ENCODE data around the gene HDGF.

Gene HDGF

DNA sequence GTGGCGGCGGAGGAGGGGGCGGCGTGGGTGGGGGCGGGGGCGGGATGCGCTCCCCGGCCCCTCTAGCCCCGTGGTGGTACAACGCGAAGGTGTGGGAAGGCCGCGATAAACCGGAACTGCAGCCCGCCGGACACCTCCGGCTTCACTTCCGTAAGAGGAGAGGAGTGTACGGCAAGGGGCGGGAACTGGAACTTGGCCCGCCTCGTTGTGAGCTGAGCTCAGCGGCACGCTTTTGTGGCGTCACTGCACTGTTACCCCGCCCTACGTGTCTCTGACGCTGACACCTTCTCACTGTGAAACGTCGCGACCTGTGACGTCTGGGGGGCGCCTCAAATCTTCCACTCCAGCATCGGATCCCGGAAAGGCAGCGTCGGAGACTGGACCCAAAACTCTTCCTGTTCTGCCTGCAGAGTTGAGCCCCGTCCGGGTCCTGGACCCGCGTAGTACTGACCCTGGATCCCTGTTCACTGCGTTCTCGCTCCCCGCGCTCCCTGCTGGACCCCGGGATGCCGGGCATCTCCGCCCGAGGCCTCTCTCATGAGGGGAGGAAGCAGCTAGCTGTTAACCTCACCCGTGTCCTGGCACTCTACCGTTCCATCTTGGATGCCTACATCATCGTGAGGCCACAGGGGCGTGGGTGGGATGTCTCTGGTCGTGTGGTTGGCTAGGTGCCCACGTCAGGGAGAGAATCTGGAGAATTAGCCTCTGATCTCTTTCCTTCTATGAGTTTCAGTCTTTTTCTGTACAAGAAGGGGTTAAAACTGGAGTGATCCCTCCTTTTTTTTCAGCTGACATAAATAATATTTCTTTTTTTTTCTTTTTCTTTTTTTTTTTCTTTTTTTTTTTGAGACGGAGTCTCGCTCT lies 22.6 kb downstream of the HDGF start, which contains the start of gene ISG20L2:
Gene ISG20L2 (minus strand): TSS at position 168 of the 864 bp plus-strand sequence. CDS start 1,114 bp downstream, outside the sequence.
- H3K27me3 ChIP-seq = no peaks in the 10 kb centered on the region
- no peaks in the 10 kb centered on the region for H3K9me3 ChIP-seq
- peak; percentile 95 for DNase-seq
- H3K4me1 ChIP-seq = peaks cover 6% of the 10 kb centered on the region
- H3K4me3 ChIP-seq (ENCODE audit: low read depth, low read length) = peak within 1 kb of the TSS; percentile 94
- TF ChIP-seq, protein P1, sequence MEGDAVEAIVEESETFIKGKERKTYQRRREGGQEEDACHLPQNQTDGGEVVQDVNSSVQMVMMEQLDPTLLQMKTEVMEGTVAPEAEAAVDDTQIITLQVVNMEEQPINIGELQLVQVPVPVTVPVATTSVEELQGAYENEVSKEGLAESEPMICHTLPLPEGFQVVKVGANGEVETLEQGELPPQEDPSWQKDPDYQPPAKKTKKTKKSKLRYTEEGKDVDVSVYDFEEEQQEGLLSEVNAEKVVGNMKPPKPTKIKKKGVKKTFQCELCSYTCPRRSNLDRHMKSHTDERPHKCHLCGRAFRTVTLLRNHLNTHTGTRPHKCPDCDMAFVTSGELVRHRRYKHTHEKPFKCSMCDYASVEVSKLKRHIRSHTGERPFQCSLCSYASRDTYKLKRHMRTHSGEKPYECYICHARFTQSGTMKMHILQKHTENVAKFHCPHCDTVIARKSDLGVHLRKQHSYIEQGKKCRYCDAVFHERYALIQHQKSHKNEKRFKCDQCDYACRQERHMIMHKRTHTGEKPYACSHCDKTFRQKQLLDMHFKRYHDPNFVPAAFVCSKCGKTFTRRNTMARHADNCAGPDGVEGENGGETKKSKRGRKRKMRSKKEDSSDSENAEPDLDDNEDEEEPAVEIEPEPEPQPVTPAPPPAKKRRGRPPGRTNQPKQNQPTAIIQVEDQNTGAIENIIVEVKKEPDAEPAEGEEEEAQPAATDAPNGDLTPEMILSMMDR (IDR thresholded peaks at IDR 0.05; ENCODE audit: low read depth, low read length) = no peak
- H3K36me3 ChIP-seq = peaks cover 25% of the 10 kb centered on the region

DNA sequence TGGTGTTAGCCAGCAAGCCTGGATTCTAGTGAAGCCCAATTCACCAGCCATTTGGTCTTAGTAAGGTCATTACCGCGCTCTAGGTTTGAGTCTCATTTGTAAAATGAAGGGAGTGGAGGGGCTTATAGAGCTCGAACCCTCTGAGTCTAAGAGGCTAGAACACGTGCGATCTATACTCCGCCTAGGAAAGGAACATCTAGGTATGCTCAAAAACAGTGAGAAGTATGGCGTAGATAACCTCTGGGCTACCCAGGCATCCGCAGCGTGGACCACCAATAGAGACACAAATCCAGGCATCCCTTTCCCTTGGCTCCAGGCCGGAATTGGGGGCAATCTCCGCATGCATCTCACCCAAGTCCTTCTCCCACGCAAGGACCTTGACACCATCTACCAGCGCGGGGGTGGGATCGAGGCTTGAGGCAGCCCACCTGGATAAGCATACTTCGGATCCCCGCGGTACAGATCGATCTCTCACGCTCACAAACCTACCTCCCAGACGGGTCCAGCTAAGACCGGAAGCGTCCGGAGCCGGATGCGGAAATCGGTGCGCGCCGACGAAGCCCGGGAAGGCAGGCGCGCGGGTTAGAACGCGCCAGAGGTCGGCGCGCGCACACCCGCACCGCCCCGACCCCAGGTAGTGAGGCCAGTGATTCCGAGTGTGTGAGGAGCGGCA lies 23.4 kb downstream of the HDGF start, which contains the start of gene METTL25B:
Gene METTL25B (plus strand): TSS at position 544 of the 673 bp plus-strand sequence. CDS start 636 bp downstream, outside the sequence.
- DNase-seq = peak; percentile 85
- Histone ChIP-seq H3K4me1 (peaks cover 6% of the 10 kb centered on the region), H3K9me3 (no peaks in the 10 kb centered on the region), H3K4me3 (ENCODE audit: low read depth, low read length) (peak within 1 kb of the TSS; percentile 94), H3K27me3 (no peaks in the 10 kb centered on the region), H3K36me3 (peaks cover 33% of the 10 kb centered on the region)
- TF ChIP-seq, protein P1 (IDR thresholded peaks at IDR 0.05; ENCODE audit: low read depth, low read length) = no peak

DNA sequence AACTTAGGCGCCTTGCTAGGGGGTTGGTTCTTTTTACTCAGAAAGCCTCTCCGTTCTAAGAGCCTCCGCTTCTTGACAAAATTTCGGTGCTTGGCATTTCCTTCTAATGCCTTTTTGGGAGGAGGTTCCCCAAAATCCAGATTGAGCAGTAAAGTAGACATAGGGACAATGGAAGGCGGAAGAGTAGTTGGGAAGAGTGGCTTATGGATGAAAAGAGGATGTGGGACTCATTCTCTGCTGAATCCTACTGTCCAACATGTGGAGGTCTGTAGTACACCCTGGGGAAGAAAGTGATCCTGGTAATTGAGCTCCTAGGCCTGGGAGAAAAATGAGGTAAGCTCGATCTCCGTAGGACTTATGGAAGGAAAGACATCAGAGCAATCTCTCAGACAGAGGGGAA lies 24.0 kb downstream of the HDGF start:
- DNase-seq = no peak
- TF ChIP-seq, protein P1 (IDR thresholded peaks at IDR 0.05; ENCODE audit: low read depth, low read length) = no peak
- peak overlapping the region; percentile 94 for H3K4me3 ChIP-seq (ENCODE audit: low read depth, low read length)
- H3K9me3 ChIP-seq = no peaks in the 10 kb centered on the region
- peaks cover 38% of the 10 kb centered on the region for H3K36me3 ChIP-seq
- peaks cover 6% of the 10 kb centered on the region for H3K4me1 ChIP-seq
- no peaks in the 10 kb centered on the region for H3K27me3 ChIP-seq

DNA sequence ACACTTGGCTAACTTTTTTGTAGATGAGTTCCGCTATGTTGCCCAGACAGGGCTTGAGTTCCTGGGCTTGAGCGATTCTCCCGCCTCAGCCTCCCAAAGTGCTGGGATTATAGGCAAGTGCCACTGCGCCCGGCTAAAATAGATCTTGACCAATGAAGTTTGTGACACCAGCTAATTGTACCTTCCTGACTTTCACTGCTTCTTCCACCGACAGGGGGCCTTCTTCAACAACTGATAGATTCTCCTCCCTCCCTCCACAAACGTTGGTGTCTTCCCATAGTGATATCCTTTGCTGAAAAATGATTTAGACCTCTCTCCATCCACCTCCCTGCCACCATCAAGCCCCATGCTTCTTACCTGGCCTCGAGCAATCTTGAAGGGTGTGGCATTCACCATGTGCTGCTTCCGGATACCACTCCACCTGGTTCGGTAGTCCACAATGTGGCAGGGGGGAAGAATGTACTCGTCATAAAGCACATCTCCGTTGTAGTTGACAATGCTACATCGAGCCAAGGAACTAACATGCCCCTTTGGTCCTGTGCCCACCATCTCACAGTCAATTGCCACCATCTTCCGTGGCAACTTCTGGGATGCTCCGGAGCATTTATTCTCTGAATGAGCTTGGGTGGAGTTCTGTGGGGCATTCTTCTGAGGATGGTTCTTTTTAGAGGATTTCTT lies 24.8 kb downstream of the HDGF start:
- Histone ChIP-seq H3K4me1 (peaks cover 6% of the 10 kb centered on the region), H3K27me3 (no peaks in the 10 kb centered on the region), H3K4me3 (ENCODE audit: low read depth, low read length) (peak overlapping the region; percentile 94), H3K9me3 (no peaks in the 10 kb centered on the region), H3K36me3 (peaks cover 39% of the 10 kb centered on the region)
- peak; percentile 79 for DNase-seq
- TF ChIP-seq, protein P1 (IDR thresholded peaks at IDR 0.05; ENCODE audit: low read depth, low read length) = peak; percentile 84

DNA sequence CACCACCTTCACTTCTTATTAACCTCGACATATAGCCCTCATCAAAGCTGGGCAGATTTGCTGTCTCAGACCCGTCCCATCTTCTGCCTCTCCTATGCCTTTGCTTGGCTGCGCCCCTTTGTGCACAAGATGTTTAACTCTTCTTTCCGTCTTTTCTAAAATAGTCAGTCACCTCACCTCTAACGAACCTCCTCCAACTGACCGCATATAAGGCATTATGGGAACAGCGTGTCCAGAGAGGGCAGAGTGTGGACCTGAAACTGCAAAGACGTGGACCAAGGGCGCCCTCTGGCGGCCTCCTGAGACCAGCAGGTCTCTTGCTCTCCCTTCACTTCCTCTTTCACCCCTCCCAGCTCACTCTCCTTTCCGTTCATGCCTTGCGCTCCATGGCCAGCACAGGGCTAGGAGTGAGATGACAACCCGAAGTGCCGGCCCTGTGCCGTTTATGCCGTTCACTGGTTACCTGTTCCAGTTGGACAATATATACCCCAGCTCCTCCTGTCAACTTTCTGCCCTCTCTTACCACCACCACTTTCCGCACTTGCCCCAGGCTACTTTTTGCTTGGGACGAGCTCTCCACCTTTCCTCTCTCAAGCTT lies 25.7 kb downstream of the HDGF start:
- peak; percentile 91 for DNase-seq
- Histone ChIP-seq H3K9me3 (no peaks in the 10 kb centered on the region), H3K4me3 (ENCODE audit: low read depth, low read length) (peak overlapping the region; percentile 94), H3K27me3 (no peaks in the 10 kb centered on the region), H3K36me3 (peaks cover 45% of the 10 kb centered on the region), H3K4me1 (peaks cover 6% of the 10 kb centered on the region)
- TF ChIP-seq, protein P1 (IDR thresholded peaks at IDR 0.05; ENCODE audit: low read depth, low read length) = peak; percentile 99

Data from BE2C (cell line).